ENCODE measurements around the gene RAPGEF4. TPM values are rescaled to one million over a fixed set of nuclear protein-coding genes. Genes with fewer than 3 reads are reported as not detected.
A peak's percentile ranks its signal among the peaks of the same experiment; 100 is the strongest.

The RAPGEF4 gene
- total RNA-seq, 1 experiment from 2014 or later, result 2.2 TPM

GRCh38 chr2:172965433-172966212, 230.0 kb downstream of the RAPGEF4 start (continued):
- TF ChIP-seq ZBTB43 (CRISPR knock-in tag; IDR thresholded peaks at IDR 0.05) (no peak), E2F5 (CRISPR knock-in tag; IDR thresholded peaks at IDR 0.05) (no peak)

- no peak for DNase-seq (ENCODE audit: low spot score)
- Mint-ChIP-seq H3K4me1 (peaks cover 13% of the 10 kb centered on the region), H3K27me3 (ENCODE audit: low read depth) (no peaks in the 10 kb centered on the region), H3K36me3 (no peaks in the 10 kb centered on the region), H3K27ac (no peak overlapping the region), H3K9me3 (no peaks in the 10 kb centered on the region), H3K4me3 (no peak overlapping the region)
- ChIA-PET POLR2A (no interaction called here), CTCF (interaction anchor here (0.6 kb wide), 1 partner anchor 795 kb away, joined by 3 read pairs; no protein-coding TSS in a partner anchor)
- 0 out of 2 replicates have a peak, but pooled peaks have one; percentile 18 for TF ChIP-seq GABPB1 (CRISPR knock-in tag; IDR thresholded peaks at IDR 0.05)
- no peak for TF ChIP-seq MXD4 (CRISPR knock-in tag; IDR thresholded peaks at IDR 0.05; ENCODE audit: borderline replicate concordance)
- TF ChIP-seq TP53 (CRISPR knock-in tag; IDR thresholded peaks at IDR 0.05), result no peak
- TF ChIP-seq OVOL2 (CRISPR knock-in tag; IDR thresholded peaks at IDR 0.05; ENCODE audit: borderline replicate concordance), result no peak
- ATAC-seq, result no peak; the same call in 1 of the 2 replicates
Observed at GRCh38 chr2:172967036-172967982, 231.7 kb downstream of the RAPGEF4 start.

GRCh38 chr2:172968061-172968469, 232.4 kb downstream of the RAPGEF4 start:
- ATAC-seq (no peak), DNase-seq (ENCODE audit: low spot score) (no peak)
- peaks cover 13% of the 10 kb centered on the region for H3K4me1 Mint-ChIP-seq
- H3K27me3 Mint-ChIP-seq (ENCODE audit: low read depth), result no peaks in the 10 kb centered on the region
- ChIA-PET POLR2A (no interaction called here), CTCF (no interaction called here)
- TF ChIP-seq ERG (CRISPR knock-in tag; IDR thresholded peaks at IDR 0.05) (no peak), FOXP4 (CRISPR knock-in tag; IDR thresholded peaks at IDR 0.05) (no peak), MYBL2 (CRISPR knock-in tag; IDR thresholded peaks at IDR 0.05) (no peak), CBFB (CRISPR knock-in tag; IDR thresholded peaks at IDR 0.05; ENCODE audit: low read depth) (no peak), SMAD4 (CRISPR knock-in tag; IDR thresholded peaks at IDR 0.05) (no peak), PRRX2 (CRISPR knock-in tag; IDR thresholded peaks at IDR 0.05) (no peak), GABPB1 (CRISPR knock-in tag; IDR thresholded peaks at IDR 0.05) (no peak), ZNF396 (CRISPR knock-in tag; IDR thresholded peaks at IDR 0.05; ENCODE audit: borderline replicate concordance) (no peak), CTCF (IDR thresholded peaks at IDR 0.05) (no peak), EMX1 (CRISPR knock-in tag; IDR thresholded peaks at IDR 0.05) (no peak), JAZF1 (CRISPR knock-in tag; IDR thresholded peaks at IDR 0.05) (no peak), ZNF317 (CRISPR knock-in tag; IDR thresholded peaks at IDR 0.05; ENCODE audit: borderline replicate concordance, low read depth) (no peak), ATF3 (CRISPR knock-in tag; conservative IDR thresholded peaks at IDR 0.05) (no peak), ZNF512 (CRISPR knock-in tag; IDR thresholded peaks at IDR 0.05; ENCODE audit: borderline replicate concordance) (no peak), CREM (CRISPR knock-in tag; IDR thresholded peaks at IDR 0.05) (no peak)
- no peaks in the 10 kb centered on the region for H3K36me3 Mint-ChIP-seq
- no peak overlapping the region for H3K27ac Mint-ChIP-seq
- no peak overlapping the region for H3K4me3 Mint-ChIP-seq
- H3K9me3 Mint-ChIP-seq, result no peaks in the 10 kb centered on the region
